Neural crest cell (in vitro differentiated cells): ENCODE data around the gene ERBB2. TPM values are rescaled to one million over a fixed set of nuclear protein-coding genes. Genes with fewer than 3 reads are reported as not detected.

Source experiments
- DNase-seq: peaks from one replicate; pipeline ENCODE4 v3.0.0; 2021; ENCODE audit warnings: low read depth, mixed read lengths, low spot score
- H3K27ac Mint-ChIP-seq: one replicate; pipeline ENCODE4 v1.8.0; 2021; ENCODE audit warnings: mild to moderate bottlenecking, mixed read lengths; ENCODE audit not compliant: unreplicated experiment
- H3K27me3 Mint-ChIP-seq: 2 replicates; pipeline ENCODE4 v1.8.0; 2021; ENCODE audit warnings: low read depth, mild to moderate bottlenecking, mixed read lengths
- H3K36me3 Mint-ChIP-seq: 2 replicates; pipeline ENCODE4 v1.8.0; 2021; ENCODE audit warnings: low read depth, mild to moderate bottlenecking, mixed read lengths
- H3K4me1 Mint-ChIP-seq: 2 replicates; pipeline ENCODE4 v1.8.0; 2021; ENCODE audit warnings: mixed read lengths
- H3K4me3 Mint-ChIP-seq: one replicate; pipeline ENCODE4 v1.8.0; 2021; ENCODE audit warnings: mild to moderate bottlenecking, mixed read lengths
- H3K9me3 Mint-ChIP-seq: 2 replicates; pipeline ENCODE4 v1.8.0; 2021; ENCODE audit warnings: mixed read lengths
- CTCF ChIP-seq: fragments of 200-600 bp; sonication (generic); conservative IDR thresholded peaks from 2 replicates; pipeline ENCODE4 v1.5.0; 2021; ENCODE audit warnings: antibody characterized with exemption, mild to moderate bottlenecking
- total RNA-seq: library from RNA; stranded (reverse); gene quantifications from 2 replicates; pipeline ENCODE4 v1.2.1, GENCODE V29; 2021

Gene ERBB2
- total RNA-seq, 1 donor from 2014 or later, result 78.4 TPM

- DNase-seq, result no peak
- TF ChIP-seq CTCF, result no peak
- Mint-ChIP-seq H3K9me3 (no peaks in the 10 kb centered on the region), H3K4me3 (no peak overlapping the region), H3K27me3 (peaks cover 39% of the 10 kb centered on the region), H3K4me1 (no peaks in the 10 kb centered on the region), H3K27ac (no peak overlapping the region), H3K36me3 (no peaks in the 10 kb centered on the region)
These were observed 65.3 kb downstream of the ERBB2 start for GRCh38 chr17:39765175-39765574.

- peaks cover 38% of the 10 kb centered on the region for H3K27me3 Mint-ChIP-seq
- H3K4me1 Mint-ChIP-seq, result no peaks in the 10 kb centered on the region
- H3K4me3 Mint-ChIP-seq, result no peak overlapping the region
- DNase-seq, result no peak
- TF ChIP-seq CTCF, result no peak
- no peak overlapping the region for H3K27ac Mint-ChIP-seq
- H3K9me3 Mint-ChIP-seq, result no peaks in the 10 kb centered on the region
- no peaks in the 10 kb centered on the region for H3K36me3 Mint-ChIP-seq
These were observed 65.9 kb downstream of the ERBB2 start for GRCh38 chr17:39765766-39766165.

- no peak for TF ChIP-seq CTCF
- Mint-ChIP-seq H3K4me3 (no peak overlapping the region), H3K9me3 (no peaks in the 10 kb centered on the region), H3K27me3 (peaks cover 44% of the 10 kb centered on the region), H3K36me3 (no peaks in the 10 kb centered on the region), H3K4me1 (peaks cover under 1% of the 10 kb centered on the region), H3K27ac (no peak overlapping the region)
- DNase-seq, result no peak
These were observed 67.3 kb downstream of the ERBB2 start for GRCh38 chr17:39767147-39767546.

- H3K4me3 Mint-ChIP-seq, result no peak overlapping the region
- no peak overlapping the region for H3K27ac Mint-ChIP-seq
- no peak for TF ChIP-seq CTCF
These were observed 70.2 kb downstream of the ERBB2 start for GRCh38 chr17:39769974-39770587.

GRCh38 chr17:39772415-39772814 lies 72.6 kb downstream of the ERBB2 start:
- Mint-ChIP-seq H3K4me3 (no peak overlapping the region), H3K36me3 (no peaks in the 10 kb centered on the region), H3K27me3 (peaks cover 49% of the 10 kb centered on the region), H3K27ac (no peak overlapping the region), H3K9me3 (no peaks in the 10 kb centered on the region), H3K4me1 (peaks cover 4% of the 10 kb centered on the region)
- no peak for DNase-seq
- TF ChIP-seq CTCF, result no peak

More at GRCh38 chr17:39769974-39770587, 70.2 kb downstream of the ERBB2 start:
- Mint-ChIP-seq H3K36me3 (no peaks in the 10 kb centered on the region), H3K27me3 (peaks cover 49% of the 10 kb centered on the region), H3K9me3 (no peaks in the 10 kb centered on the region), H3K4me1 (peaks cover 4% of the 10 kb centered on the region)
- no peak for DNase-seq
